H1 (cell line): ENCODE measurements around the gene CAGE1. TPM values are rescaled to one million over a fixed set of nuclear protein-coding genes. Genes with fewer than 3 reads are reported as not detected.

ENCODE experiments used
- CTCF ChIA-PET: fragments of 300-600 bp; sonication (Branson Sonifier 250); formaldehyde crosslinking; loops from one replicate; lab custom pipeline; 2021; ENCODE audit not compliant: partially characterized antibody; lab: Charles Lee
- POLR2A ChIA-PET: fragments of 300-600 bp; sonication (Branson Sonifier 250); formaldehyde crosslinking; loops from one replicate; lab custom pipeline; 2021; ENCODE audit warnings: inconsistent platforms; ENCODE audit not compliant: partially characterized antibody; lab: Charles Lee
- DNase-seq, 2 experiments: peaks; one replicate each; pipeline versions ENCODE4 v3.0.0 to v3.0.0-alpha.2; 2010 to 2022; ENCODE audit warnings: low spot score in 2 of 2, low read depth in 1 of 2, mixed read lengths in 1 of 2
- FAIRE-seq: peaks from 2 replicates; lab custom pipeline; 2011; peaks lifted over from hg19 to GRCh38; lab: Jason Lieb, UNC
- H2AFZ ChIP-seq: 2 replicates; pipeline ENCODE4 v1.8.1; 2012; ENCODE audit warnings: low read length, inconsistent platforms
- H2AK5ac ChIP-seq: 2 replicates; pipeline ENCODE4 v1.6.1; 2013; ENCODE audit warnings: low read depth, low read length
- H2BK120ac ChIP-seq: replicated peaks from 2 replicates; pipeline ENCODE3; 2013; ENCODE audit warnings: low read depth, low read length, inconsistent platforms
- H2BK12ac ChIP-seq: 2 replicates; pipeline ENCODE4 v1.6.1; 2013; ENCODE audit warnings: low read depth, low read length
- H2BK15ac ChIP-seq: 2 replicates; pipeline ENCODE4 v1.6.1; 2013; ENCODE audit warnings: low read length
- H2BK20ac ChIP-seq: 2 replicates; pipeline ENCODE4 v1.6.1; 2013; ENCODE audit warnings: low read length
- H2BK5ac ChIP-seq: 2 replicates; pipeline ENCODE4 v1.6.1; 2013; ENCODE audit warnings: low read depth, low read length
- H3K14ac ChIP-seq: 2 replicates; pipeline ENCODE4 v1.6.1; 2013; ENCODE audit warnings: inconsistent platforms; ENCODE audit not compliant: insufficient read length
- H3K18ac ChIP-seq: 2 replicates; pipeline ENCODE4 v1.6.1; 2013; ENCODE audit warnings: low read length; ENCODE audit errors: extremely low read depth
- H3K23ac ChIP-seq: 2 replicates; pipeline ENCODE4 v1.6.1; 2013; ENCODE audit warnings: inconsistent platforms; ENCODE audit not compliant: insufficient read length
- H3K23me2 ChIP-seq: 2 replicates; pipeline ENCODE4 v1.6.1; 2013; ENCODE audit warnings: low read depth, low read length
- H3K27ac ChIP-seq: 2 replicates; pipeline ENCODE4 v1.6.1; 2011; ENCODE audit warnings: low read depth, low read length, inconsistent platforms
- H3K27me3 ChIP-seq, 4 experiments: replicated peaks in 1 of 4; 1 replicate in 1 of 4; 2 replicates in 3 of 4; pipeline versions ENCODE4 v1.6.1 to v1.8.1; 2011 to 2013; ENCODE audit warnings: low read length in 3 of 4, mild to moderate bottlenecking in 3 of 4, inconsistent platforms in 2 of 4, mixed read lengths in 2 of 4, moderate library complexity in 1 of 4; ENCODE audit not compliant: control insufficient read depth in 3 of 4, insufficient read depth in 3 of 4; ENCODE audit errors: extremely low read depth in 1 of 4
- H3K36me3 ChIP-seq, 4 experiments: 2 replicates each; pipeline versions ENCODE4 v1.6.1 to v1.8.1; 2011 to 2013; ENCODE audit warnings: mild to moderate bottlenecking in 4 of 4, low read length in 3 of 4, moderate library complexity in 2 of 4, control low read depth in 1 of 4, inconsistent platforms in 1 of 4; ENCODE audit not compliant: insufficient read depth in 4 of 4, control insufficient read depth in 2 of 4
- H3K4ac ChIP-seq: replicated peaks from 2 replicates; pipeline ENCODE3; 2013; ENCODE audit warnings: low read length, low read depth, mixed read lengths, inconsistent platforms; ENCODE audit not compliant: insufficient read length
- H3K4me1 ChIP-seq, 4 experiments: replicated peaks in 1 of 4; 1 replicate in 1 of 4; 2 replicates in 3 of 4; pipeline versions ENCODE4 v1.6.1 to v1.8.1; 2011 to 2013; ENCODE audit warnings: low read length in 3 of 4, inconsistent platforms in 2 of 4, mixed read lengths in 1 of 4; ENCODE audit not compliant: insufficient read depth in 4 of 4, control insufficient read depth in 3 of 4
- H3K4me2 ChIP-seq, 2 experiments: 2 replicates each; pipeline versions ENCODE4 v1.6.1 to v1.8.1; 2011 to 2013; ENCODE audit warnings: low read depth in 2 of 2, low read length in 2 of 2, control low read depth in 1 of 2, inconsistent platforms in 1 of 2, mild to moderate bottlenecking in 1 of 2; ENCODE audit not compliant: insufficient read depth in 1 of 2
- H3K4me3 ChIP-seq, 4 experiments: fragments of 200-600, 300-600 bp in 1 of 4; sonication (generic), shearing (Covaris generic), sonication (Bioruptor Twin) in 1 of 4; 2 replicates each; pipeline versions ENCODE4 v1.5.1 to v1.8.1; 2011 to 2016; ENCODE audit warnings: low read length in 4 of 4, low read depth in 3 of 4, control low read depth in 2 of 4, inconsistent platforms in 2 of 4, mild to moderate bottlenecking in 2 of 4, mixed read lengths in 1 of 4, moderate library complexity in 1 of 4; ENCODE audit not compliant: insufficient read depth in 2 of 4; ENCODE audit errors: extremely low read depth in 1 of 4
- H3K56ac ChIP-seq: replicated peaks from 2 replicates; pipeline ENCODE3; 2013; ENCODE audit warnings: low read depth, mild to moderate bottlenecking, mixed read lengths, low read length, inconsistent platforms; ENCODE audit not compliant: insufficient read length
- H3K79me1 ChIP-seq: 2 replicates; pipeline ENCODE4 v1.6.1; 2013; ENCODE audit warnings: low read depth, low read length, control low read depth
- H3K79me2 ChIP-seq, 2 experiments: 2 replicates each; pipeline versions ENCODE4 v1.6.1 to v1.8.1; 2012 to 2013; ENCODE audit warnings: low read length in 2 of 2, mild to moderate bottlenecking in 2 of 2, inconsistent platforms in 1 of 2; ENCODE audit not compliant: insufficient read depth in 2 of 2, control insufficient read depth in 1 of 2
- H3K9ac ChIP-seq, 4 experiments: replicated peaks in 1 of 4; 1 replicate in 1 of 4; 2 replicates in 3 of 4; pipeline versions ENCODE4 v1.6.1 to v1.8.1; 2011 to 2013; ENCODE audit warnings: low read depth in 3 of 4, low read length in 3 of 4, control low read depth in 2 of 4, mild to moderate bottlenecking in 2 of 4, moderate library complexity in 2 of 4, inconsistent platforms in 1 of 4; ENCODE audit errors: extremely low read depth in 1 of 4
- H3K9me3 ChIP-seq, 2 experiments: 2 replicates each; pipeline versions ENCODE4 v1.6.1 to v1.8.1; 2012 to 2013; ENCODE audit warnings: mild to moderate bottlenecking in 2 of 2, moderate library complexity in 2 of 2, control low read depth in 1 of 2, inconsistent platforms in 1 of 2, low read depth in 1 of 2, low read length in 1 of 2, mixed read lengths in 1 of 2; ENCODE audit not compliant: insufficient read depth in 2 of 2
- H4K20me1 ChIP-seq, 2 experiments: replicated peaks in 1 of 2; 2 replicates each; pipeline versions ENCODE3 to v1.8.1; 2011 to 2013; ENCODE audit warnings: inconsistent platforms in 2 of 2, low read length in 2 of 2, mild to moderate bottlenecking in 1 of 2; ENCODE audit not compliant: insufficient read depth in 2 of 2, control insufficient read depth in 1 of 2
- H4K5ac ChIP-seq: 2 replicates; pipeline ENCODE4 v1.6.1; 2013; ENCODE audit warnings: low read length, low read depth, mixed read lengths, inconsistent platforms; ENCODE audit not compliant: insufficient read length
- H4K8ac ChIP-seq: 2 replicates; pipeline ENCODE4 v1.8.0; 2013; ENCODE audit warnings: mild to moderate bottlenecking, moderate library complexity, low read length, inconsistent platforms; ENCODE audit not compliant: insufficient read depth; ENCODE audit errors: extremely low read depth
- H4K91ac ChIP-seq: replicated peaks from 2 replicates; pipeline ENCODE3; 2013; ENCODE audit warnings: low read length, mixed read lengths, inconsistent platforms; ENCODE audit not compliant: insufficient read length
- CBX5 ChIP-seq: fragments of 300-800, 300-1000 bp; sonication (generic); IDR thresholded peaks from 2 replicates; pipeline ENCODE4 v1.7.1; 2016; ENCODE audit warnings: antibody characterized with exemption, low read length, low read depth
- GABPA ChIP-seq: IDR thresholded peaks from 2 replicates; pipeline ENCODE4 v1.6.1; 2011; ENCODE audit warnings: mild to moderate bottlenecking, low read length, moderate library complexity, borderline replicate concordance; ENCODE audit not compliant: insufficient read depth
- SIN3A ChIP-seq, 2 experiments: IDR thresholded peaks in 1 of 2; conservative IDR thresholded peaks in 1 of 2; 2 replicates each; pipeline ENCODE4 v1.6.1; 2011 to 2012; ENCODE audit warnings: low read length in 2 of 2, improper control_type of control experiment in 1 of 2, low read depth in 1 of 2, mild to moderate bottlenecking in 1 of 2
- SUZ12 ChIP-seq: fragments of 200-600 bp; sonication (generic); IDR thresholded peaks from 2 replicates; pipeline ENCODE4 v1.6.1; 2012; ENCODE audit warnings: mild to moderate bottlenecking, inconsistent platforms, low read length, moderate library complexity, mixed read lengths
- WGBS, 2 experiments: shearing (Covaris generic) in 1 of 2; methylation state at CpG; one replicate each; pipeline versions ENCODE4 v1.1.6 to v1.1.7; 2013 to 2015; ENCODE audit warnings: low lambda C conversion rate in 2 of 2, mixed read lengths in 2 of 2, inconsistent platforms in 1 of 2, low coverage in 1 of 2, missing lambda C conversion rate in 1 of 2; ENCODE audit not compliant: insufficient replicate concordance in 2 of 2, insufficient coverage in 1 of 2, insufficient read length in 1 of 2; ENCODE audit errors: extremely low coverage in 1 of 2, missing lambda C conversion rate in 1 of 2; 5-methylcytosine and 5-hydroxymethylcytosine counted together
- polyA plus RNA-seq, 7 experiments: library from polyadenylated mRNA; depleted of rRNA in 3 of 7; stranded (reverse) in 5 of 7; unstranded in 2 of 7; fragments of >200 nt in 5 of 7; fragments of 200-250 nt in 2 of 7; gene quantifications; 1 replicate in 5 of 7; 2 replicates in 1 of 7; 4 replicates in 1 of 7; pipeline versions ENCODE4 v1.2.1 to v1.2.3, GENCODE V29; 2011 to 2013; ENCODE audit warnings: missing spikeins in 2 of 7, mixed read lengths in 2 of 7
- total RNA-seq: library from RNA; stranded (reverse); fragmentation: NEBNext Ultra II Directional; extraction: Animal tissue kit (Norgen Biotek cat#: 25700); gene quantifications from 2 replicates; pipeline ENCODE4 v1.2.1, GENCODE V29; 2021
- TF ChIP-seq, protein P1 (sequence below): IDR thresholded peaks from 2 replicates; pipeline ENCODE4 v1.6.1; 2012; ENCODE audit warnings: inconsistent platforms

Gene CAGE1
- total and polyA plus RNA-seq, 2 of the 8 experiments (the other 6 are each of a cell fraction or from before 2014, with no cell fraction given) = 0.09 TPM; not detected in 1

DNA sequence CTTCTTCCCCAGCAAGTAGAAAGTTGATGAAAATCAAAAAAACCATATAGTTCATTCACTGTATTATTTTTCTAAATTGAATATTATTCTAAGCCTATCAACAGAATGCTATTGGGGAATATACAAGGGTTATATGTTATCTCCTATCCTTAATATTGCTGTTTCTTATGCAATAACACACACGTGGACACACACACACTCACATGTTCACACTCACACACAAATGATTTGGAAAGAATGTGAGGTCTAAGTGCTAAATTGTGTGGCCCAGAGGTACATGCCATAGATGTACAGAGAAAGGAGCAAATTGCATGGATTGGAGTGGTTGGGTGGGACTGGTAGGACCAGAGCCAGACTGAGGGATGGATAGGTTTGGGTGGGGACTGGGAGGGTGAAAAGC lies 45.1 kb upstream of the CAGE1 start:
- H2BK5ac ChIP-seq = no peak overlapping the region
- H2BK12ac ChIP-seq = no peak overlapping the region
- no peaks in the 10 kb centered on the region for H3K79me2 ChIP-seq
- H3K27me3 ChIP-seq = no peaks in the 10 kb centered on the region
- H3K9me3 ChIP-seq = no peaks in the 10 kb centered on the region
- no peak overlapping the region for H3K14ac ChIP-seq
- POLR2A ChIA-PET = no interaction called here
- TF ChIP-seq SIN3A (conservative IDR thresholded peaks at IDR 0.05 in 1 of 2, IDR thresholded peaks at IDR 0.05 in 1 of 2; ENCODE audit: low read depth in 1 of 2, low read length in 2 of 2) (no peak), GABPA (no peak), SUZ12 (no peak), CBX5 (no peak)
- TF ChIP-seq, protein P1, sequence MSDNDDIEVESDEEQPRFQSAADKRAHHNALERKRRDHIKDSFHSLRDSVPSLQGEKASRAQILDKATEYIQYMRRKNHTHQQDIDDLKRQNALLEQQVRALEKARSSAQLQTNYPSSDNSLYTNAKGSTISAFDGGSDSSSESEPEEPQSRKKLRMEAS = no peak
- H3K36me3 ChIP-seq = no peaks in the 10 kb centered on the region
- H3K4me2 ChIP-seq = no peak overlapping the region
- no peak overlapping the region for H2BK15ac ChIP-seq
- CTCF ChIA-PET = interaction anchor here (0.9 kb wide), 1 partner anchor 33 kb away, joined by 3 read pairs; no protein-coding TSS in a partner anchor
- H4K20me1 ChIP-seq = no peaks in the 10 kb centered on the region
- no peaks in the 10 kb centered on the region for H3K79me1 ChIP-seq
- H3K56ac ChIP-seq = no peak overlapping the region
- FAIRE-seq (no peak), DNase-seq (no peak)
- H2AK5ac ChIP-seq = no peak overlapping the region
- H3K27ac ChIP-seq = no peak overlapping the region
- H3K23me2 ChIP-seq = no peaks in the 10 kb centered on the region; the same call in 1 of the 2 replicates
- H3K9ac ChIP-seq = no peak overlapping the region
- no peak overlapping the region for H4K8ac ChIP-seq
- WGBS, 2 experiments = 77% methylated on average over 1 of the region's 1 CpG; no CpG with 5 or more reads in 1 of the 2 experiments
- no peak overlapping the region for H4K5ac ChIP-seq
- H3K4ac ChIP-seq = no peak overlapping the region
- peaks cover 0 to 9% (median 2%) of the 10 kb centered on the region in 4 experiments; a peak in 2 of 7 replicates for H3K4me1 ChIP-seq
- no peak overlapping the region for H4K91ac ChIP-seq
- no peak overlapping the region for H3K23ac ChIP-seq
- no peak overlapping the region for H3K4me3 ChIP-seq
- H2AFZ ChIP-seq = no peak overlapping the region; the same call in 1 of the 2 replicates
- no peak overlapping the region for H2BK120ac ChIP-seq
- H2BK20ac ChIP-seq = no peak overlapping the region
- no peak overlapping the region for H3K18ac ChIP-seq
